ENCODE results near the gene ERCC6L2. TPM values are rescaled to one million over a fixed set of nuclear protein-coding genes. Genes with fewer than 3 reads are reported as not detected.

The ERCC6L2 gene
- total RNA-seq, 2 donors from 2014 or later: 38.6 to 43.4 TPM

DNA sequence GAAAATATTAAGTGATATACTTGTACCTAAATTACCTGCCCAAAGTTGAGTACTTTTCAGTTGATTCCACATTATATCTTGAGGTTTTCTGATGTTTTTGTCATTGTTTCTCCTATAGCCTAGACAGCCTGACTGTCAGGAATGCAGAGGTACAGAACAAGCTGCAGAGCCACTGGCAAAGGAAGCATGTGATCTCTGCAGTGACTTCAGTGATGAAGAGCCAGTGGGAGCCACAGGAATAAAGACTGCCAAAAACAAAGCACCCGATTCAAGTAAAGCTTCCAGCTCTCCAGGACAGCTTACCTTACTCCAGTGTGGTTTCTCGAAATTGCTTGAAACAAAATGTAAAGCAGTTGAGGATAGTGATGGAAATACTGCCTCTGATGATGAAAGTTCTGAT is 96.3 kb downstream of the ERCC6L2 start:
- H3K4me3 ChIP-seq: no peak overlapping the region
- no peaks in the 10 kb centered on the region for H3K9me3 ChIP-seq
- H3K36me3 ChIP-seq: peaks cover 15% of the 10 kb centered on the region
- DNase-seq (ENCODE audit: low spot score): no peak
- H3K27me3 ChIP-seq: no peaks in the 10 kb centered on the region
- TF ChIP-seq, protein P1, sequence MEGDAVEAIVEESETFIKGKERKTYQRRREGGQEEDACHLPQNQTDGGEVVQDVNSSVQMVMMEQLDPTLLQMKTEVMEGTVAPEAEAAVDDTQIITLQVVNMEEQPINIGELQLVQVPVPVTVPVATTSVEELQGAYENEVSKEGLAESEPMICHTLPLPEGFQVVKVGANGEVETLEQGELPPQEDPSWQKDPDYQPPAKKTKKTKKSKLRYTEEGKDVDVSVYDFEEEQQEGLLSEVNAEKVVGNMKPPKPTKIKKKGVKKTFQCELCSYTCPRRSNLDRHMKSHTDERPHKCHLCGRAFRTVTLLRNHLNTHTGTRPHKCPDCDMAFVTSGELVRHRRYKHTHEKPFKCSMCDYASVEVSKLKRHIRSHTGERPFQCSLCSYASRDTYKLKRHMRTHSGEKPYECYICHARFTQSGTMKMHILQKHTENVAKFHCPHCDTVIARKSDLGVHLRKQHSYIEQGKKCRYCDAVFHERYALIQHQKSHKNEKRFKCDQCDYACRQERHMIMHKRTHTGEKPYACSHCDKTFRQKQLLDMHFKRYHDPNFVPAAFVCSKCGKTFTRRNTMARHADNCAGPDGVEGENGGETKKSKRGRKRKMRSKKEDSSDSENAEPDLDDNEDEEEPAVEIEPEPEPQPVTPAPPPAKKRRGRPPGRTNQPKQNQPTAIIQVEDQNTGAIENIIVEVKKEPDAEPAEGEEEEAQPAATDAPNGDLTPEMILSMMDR (IDR thresholded peaks at IDR 0.05): no peak
- H3K27ac ChIP-seq: no peak overlapping the region
- no peaks in the 10 kb centered on the region for H3K4me1 ChIP-seq

DNA sequence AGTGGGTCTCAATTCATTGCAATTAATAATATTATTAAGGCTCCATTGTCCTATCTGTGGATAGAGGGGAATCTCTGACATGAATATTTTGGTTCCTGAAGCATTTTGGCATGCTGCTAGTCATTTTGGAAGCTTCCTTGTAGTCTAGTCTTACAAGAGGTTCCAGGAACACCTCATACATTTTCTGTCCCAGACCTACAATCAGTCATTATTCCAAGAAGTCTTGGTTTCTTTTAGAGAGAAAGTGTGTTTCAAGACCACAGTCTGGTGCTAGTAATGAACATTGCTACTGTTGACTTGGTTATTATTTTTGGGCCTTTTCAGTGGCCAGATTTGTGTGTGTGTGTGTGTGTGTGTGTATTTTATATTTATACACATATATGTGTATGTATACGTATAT is 98.9 kb downstream of the ERCC6L2 start:
- no peaks in the 10 kb centered on the region for H3K9me3 ChIP-seq
- peaks cover 26% of the 10 kb centered on the region for H3K36me3 ChIP-seq
- no peaks in the 10 kb centered on the region for H3K27me3 ChIP-seq
- DNase-seq (ENCODE audit: low spot score): no peak
- H3K4me3 ChIP-seq: no peak overlapping the region
- TF ChIP-seq, protein P1 (IDR thresholded peaks at IDR 0.05): no peak
- no peaks in the 10 kb centered on the region for H3K4me1 ChIP-seq
- H3K27ac ChIP-seq: no peak overlapping the region

DNA sequence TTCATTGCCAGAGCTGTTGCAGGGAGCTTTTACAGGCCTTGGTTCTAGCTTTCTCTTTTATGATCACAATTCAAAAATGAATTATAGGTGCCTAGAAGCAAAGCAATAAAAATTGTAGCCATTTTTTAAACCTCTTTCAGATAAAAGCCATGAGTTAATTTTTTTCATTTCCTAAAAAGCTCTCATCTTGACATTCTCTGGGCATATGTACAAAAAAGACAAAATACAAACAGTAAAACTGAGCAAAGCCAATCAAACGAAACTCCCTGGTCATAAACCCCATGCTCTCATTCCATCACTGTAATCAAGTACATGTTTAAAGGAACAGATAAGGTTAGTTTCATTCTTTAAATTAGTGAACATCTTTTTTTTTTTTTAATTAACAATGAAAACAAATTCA is 101.9 kb downstream of the ERCC6L2 start:
- DNase-seq (ENCODE audit: low spot score): no peak
- Histone ChIP-seq H3K27me3 (no peaks in the 10 kb centered on the region), H3K4me1 (no peaks in the 10 kb centered on the region), H3K4me3 (no peak overlapping the region), H3K27ac (no peak overlapping the region), H3K9me3 (no peaks in the 10 kb centered on the region), H3K36me3 (peaks cover 20% of the 10 kb centered on the region)
- TF ChIP-seq, protein P1 (IDR thresholded peaks at IDR 0.05): no peak

DNA sequence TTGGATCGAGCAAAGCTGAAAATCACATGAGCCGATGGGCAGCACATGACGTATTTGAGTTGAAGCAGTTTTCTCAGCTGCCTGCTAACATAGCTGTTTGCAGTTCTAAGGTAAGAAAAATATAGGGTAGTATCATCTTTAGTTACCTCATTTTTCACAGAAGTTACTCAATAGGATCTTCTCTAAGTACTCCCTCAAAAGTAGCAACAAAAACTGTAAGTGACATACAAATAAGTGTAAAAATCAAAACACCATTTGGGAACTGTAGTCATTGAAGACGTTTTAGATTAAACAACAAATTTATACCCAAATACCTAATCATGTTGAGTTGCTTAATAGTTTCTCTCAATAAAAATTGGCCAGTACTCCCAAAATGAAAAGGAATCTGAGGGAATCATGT is 102.6 kb downstream of the ERCC6L2 start:
- TF ChIP-seq, protein P1 (IDR thresholded peaks at IDR 0.05): no peak
- H3K36me3 ChIP-seq: peaks cover 13% of the 10 kb centered on the region
- no peak for DNase-seq (ENCODE audit: low spot score)
- H3K27ac ChIP-seq: no peak overlapping the region
- no peaks in the 10 kb centered on the region for H3K9me3 ChIP-seq
- no peak overlapping the region for H3K4me3 ChIP-seq
- no peaks in the 10 kb centered on the region for H3K27me3 ChIP-seq
- no peaks in the 10 kb centered on the region for H3K4me1 ChIP-seq

DNA sequence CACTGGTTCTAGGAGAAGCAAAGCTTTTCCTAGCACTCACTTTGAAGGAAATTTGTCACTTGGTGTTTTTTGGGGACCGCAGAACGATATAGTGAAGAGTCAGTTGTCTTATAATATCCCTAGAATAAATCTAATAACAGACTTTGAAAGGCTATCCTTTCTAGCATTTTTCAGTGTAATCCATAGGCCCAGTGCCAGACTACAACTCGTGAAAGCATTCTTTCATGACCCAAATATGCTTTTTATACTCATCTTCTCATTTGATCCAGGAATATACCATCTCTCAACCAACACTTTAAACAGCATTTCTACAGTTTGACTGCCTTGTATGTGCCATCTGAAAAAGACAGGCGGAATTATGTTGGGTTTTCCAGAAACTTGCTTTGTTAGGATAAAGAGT is 104.0 kb downstream of the ERCC6L2 start:
- H3K4me1 ChIP-seq: no peaks in the 10 kb centered on the region
- H3K4me3 ChIP-seq: no peak overlapping the region
- H3K27ac ChIP-seq: no peak overlapping the region
- H3K9me3 ChIP-seq: no peaks in the 10 kb centered on the region
- DNase-seq (ENCODE audit: low spot score): no peak
- TF ChIP-seq, protein P1 (IDR thresholded peaks at IDR 0.05): no peak
- H3K27me3 ChIP-seq: no peaks in the 10 kb centered on the region
- peaks cover 11% of the 10 kb centered on the region for H3K36me3 ChIP-seq

Measured in right atrium auricular region (tissue), 2 donors.